Measurements from ENCODE around the gene ADGRB2. TPM values are rescaled to one million over a fixed set of nuclear protein-coding genes. Genes with fewer than 3 reads are reported as not detected.

The ADGRB2 gene
- total RNA-seq, 1 experiment from 2014 or later, result 10.9 TPM

DNA sequence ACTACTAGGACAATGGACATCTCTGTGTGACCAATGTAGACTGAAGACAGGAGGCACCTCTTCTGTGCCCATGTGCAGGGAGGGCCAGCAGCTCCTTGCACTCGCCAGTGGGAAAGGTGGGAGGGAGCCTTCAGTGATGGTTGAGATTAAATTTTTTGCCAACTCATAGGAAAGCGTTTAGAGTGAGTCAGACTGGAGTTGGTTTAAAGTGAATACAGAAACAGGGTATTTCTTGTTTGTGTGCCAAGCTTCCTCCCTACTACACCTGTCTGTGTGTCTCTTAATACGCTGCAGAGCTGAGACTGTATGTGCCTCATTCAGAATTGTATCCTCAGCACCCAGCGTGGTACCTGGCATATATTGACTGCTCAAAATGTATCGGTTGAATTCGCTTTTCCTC lies 46.8 kb downstream of the ADGRB2 start:
- Histone ChIP-seq H3K23me2 (ENCODE audit: insufficient read length, low read depth, low read length, poor library complexity, severe bottlenecking) (peaks cover 8% of the 10 kb centered on the region), H3K27ac (ENCODE audit: insufficient read length, low read depth, low read length) (no peak overlapping the region), H3K4me1 (ENCODE audit: insufficient read depth, low read length) (peaks cover 3% of the 10 kb centered on the region; the same call in 1 of the 2 replicates), H2BK15ac (ENCODE audit: low read depth, low read length) (no peak overlapping the region), H4K91ac (ENCODE audit: insufficient read length, low read depth, low read length) (no peak overlapping the region), H2AFZ (ENCODE audit: low read length) (no peak overlapping the region), H3T11ph (ENCODE audit: low read length) (no peak overlapping the region), H2BK20ac (ENCODE audit: low read depth, low read length, poor library complexity, severe bottlenecking) (no peak overlapping the region), H3K79me2 (ENCODE audit: insufficient read depth, low read length) (no peaks in the 10 kb centered on the region), H3K4me2 (ENCODE audit: insufficient read depth, insufficient read length, low read length) (no peak overlapping the region), H3K9ac (ENCODE audit: extremely low read depth, insufficient read length, low read length) (no peak overlapping the region), H3K18ac (ENCODE audit: insufficient read length, low read depth, low read length) (no peak overlapping the region), H3K9me3 (ENCODE audit: control insufficient read depth, low read depth, low read length) (no peaks in the 10 kb centered on the region), H3K4ac (ENCODE audit: low read depth, low read length) (no peak overlapping the region), H3K79me1 (ENCODE audit: insufficient read depth, low read depth, low read length, poor library complexity, severe bottlenecking) (no peaks in the 10 kb centered on the region), H3K23ac (ENCODE audit: insufficient read length, low read depth, low read length) (no peak overlapping the region), H2BK12ac (ENCODE audit: insufficient read length, low read depth, low read length) (no peak overlapping the region), H4K5ac (ENCODE audit: insufficient read length, low read depth, low read length) (no peak overlapping the region), H4K20me1 (ENCODE audit: control insufficient read depth, insufficient read depth, insufficient read length) (no peaks in the 10 kb centered on the region), H3K14ac (ENCODE audit: insufficient read depth, low read length) (no peak overlapping the region), H2BK120ac (ENCODE audit: low read depth, low read length, poor library complexity, severe bottlenecking) (no peak overlapping the region), H2BK5ac (ENCODE audit: insufficient read length, low read length) (no peak overlapping the region), H3K56ac (ENCODE audit: insufficient read length, low read depth, low read length) (no peak overlapping the region), H4K8ac (replicated peaks; ENCODE audit: insufficient read length, low read depth, low read length) (no peak overlapping the region), H2AK5ac (ENCODE audit: insufficient read length, low read length) (no peak overlapping the region), H3K27me3 (ENCODE audit: insufficient read depth, low read length) (no peaks in the 10 kb centered on the region)
- no CpG with 5 or more reads among the region's 6 CpGs for WGBS (ENCODE audit: extremely low coverage, insufficient read length, low lambda C conversion rate)
- Mint-ChIP-seq H3K4me1 (peaks cover 23 to 26% of the 10 kb centered on the region in 2 experiments), H3K27ac (no peak overlapping the region), H3K36me3 (ENCODE audit: insufficient read depth in 1 of 3, low read depth in 3 of 3) (no peaks in the 10 kb centered on the region), H3K9me3 (no peaks in the 10 kb centered on the region; a peak in 1 of 5 replicates), H3K4me3 (no peak overlapping the region), H3K27me3 (ENCODE audit: low read depth) (peaks cover 21% of the 10 kb centered on the region)
- TF ChIP-seq, protein P1, sequence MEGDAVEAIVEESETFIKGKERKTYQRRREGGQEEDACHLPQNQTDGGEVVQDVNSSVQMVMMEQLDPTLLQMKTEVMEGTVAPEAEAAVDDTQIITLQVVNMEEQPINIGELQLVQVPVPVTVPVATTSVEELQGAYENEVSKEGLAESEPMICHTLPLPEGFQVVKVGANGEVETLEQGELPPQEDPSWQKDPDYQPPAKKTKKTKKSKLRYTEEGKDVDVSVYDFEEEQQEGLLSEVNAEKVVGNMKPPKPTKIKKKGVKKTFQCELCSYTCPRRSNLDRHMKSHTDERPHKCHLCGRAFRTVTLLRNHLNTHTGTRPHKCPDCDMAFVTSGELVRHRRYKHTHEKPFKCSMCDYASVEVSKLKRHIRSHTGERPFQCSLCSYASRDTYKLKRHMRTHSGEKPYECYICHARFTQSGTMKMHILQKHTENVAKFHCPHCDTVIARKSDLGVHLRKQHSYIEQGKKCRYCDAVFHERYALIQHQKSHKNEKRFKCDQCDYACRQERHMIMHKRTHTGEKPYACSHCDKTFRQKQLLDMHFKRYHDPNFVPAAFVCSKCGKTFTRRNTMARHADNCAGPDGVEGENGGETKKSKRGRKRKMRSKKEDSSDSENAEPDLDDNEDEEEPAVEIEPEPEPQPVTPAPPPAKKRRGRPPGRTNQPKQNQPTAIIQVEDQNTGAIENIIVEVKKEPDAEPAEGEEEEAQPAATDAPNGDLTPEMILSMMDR (conservative IDR thresholded peaks at IDR 0.05), result no peak
- DNase-seq, result no peak
